GM19372 (cell line): ENCODE data around the gene STAT6.

ENCODE experiments used
- ATAC-seq: cut with Tn5 transposase; IDR thresholded peaks from one replicate; pipeline ENCODE4 v1.9.1; 2021; ENCODE audit warnings: mild to moderate bottlenecking, low read depth, moderate library complexity; ENCODE audit not compliant: unreplicated experiment

The STAT6 gene, protein sequence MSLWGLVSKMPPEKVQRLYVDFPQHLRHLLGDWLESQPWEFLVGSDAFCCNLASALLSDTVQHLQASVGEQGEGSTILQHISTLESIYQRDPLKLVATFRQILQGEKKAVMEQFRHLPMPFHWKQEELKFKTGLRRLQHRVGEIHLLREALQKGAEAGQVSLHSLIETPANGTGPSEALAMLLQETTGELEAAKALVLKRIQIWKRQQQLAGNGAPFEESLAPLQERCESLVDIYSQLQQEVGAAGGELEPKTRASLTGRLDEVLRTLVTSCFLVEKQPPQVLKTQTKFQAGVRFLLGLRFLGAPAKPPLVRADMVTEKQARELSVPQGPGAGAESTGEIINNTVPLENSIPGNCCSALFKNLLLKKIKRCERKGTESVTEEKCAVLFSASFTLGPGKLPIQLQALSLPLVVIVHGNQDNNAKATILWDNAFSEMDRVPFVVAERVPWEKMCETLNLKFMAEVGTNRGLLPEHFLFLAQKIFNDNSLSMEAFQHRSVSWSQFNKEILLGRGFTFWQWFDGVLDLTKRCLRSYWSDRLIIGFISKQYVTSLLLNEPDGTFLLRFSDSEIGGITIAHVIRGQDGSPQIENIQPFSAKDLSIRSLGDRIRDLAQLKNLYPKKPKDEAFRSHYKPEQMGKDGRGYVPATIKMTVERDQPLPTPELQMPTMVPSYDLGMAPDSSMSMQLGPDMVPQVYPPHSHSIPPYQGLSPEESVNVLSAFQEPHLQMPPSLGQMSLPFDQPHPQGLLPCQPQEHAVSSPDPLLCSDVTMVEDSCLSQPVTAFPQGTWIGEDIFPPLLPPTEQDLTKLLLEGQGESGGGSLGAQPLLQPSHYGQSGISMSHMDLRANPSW

DNA sequence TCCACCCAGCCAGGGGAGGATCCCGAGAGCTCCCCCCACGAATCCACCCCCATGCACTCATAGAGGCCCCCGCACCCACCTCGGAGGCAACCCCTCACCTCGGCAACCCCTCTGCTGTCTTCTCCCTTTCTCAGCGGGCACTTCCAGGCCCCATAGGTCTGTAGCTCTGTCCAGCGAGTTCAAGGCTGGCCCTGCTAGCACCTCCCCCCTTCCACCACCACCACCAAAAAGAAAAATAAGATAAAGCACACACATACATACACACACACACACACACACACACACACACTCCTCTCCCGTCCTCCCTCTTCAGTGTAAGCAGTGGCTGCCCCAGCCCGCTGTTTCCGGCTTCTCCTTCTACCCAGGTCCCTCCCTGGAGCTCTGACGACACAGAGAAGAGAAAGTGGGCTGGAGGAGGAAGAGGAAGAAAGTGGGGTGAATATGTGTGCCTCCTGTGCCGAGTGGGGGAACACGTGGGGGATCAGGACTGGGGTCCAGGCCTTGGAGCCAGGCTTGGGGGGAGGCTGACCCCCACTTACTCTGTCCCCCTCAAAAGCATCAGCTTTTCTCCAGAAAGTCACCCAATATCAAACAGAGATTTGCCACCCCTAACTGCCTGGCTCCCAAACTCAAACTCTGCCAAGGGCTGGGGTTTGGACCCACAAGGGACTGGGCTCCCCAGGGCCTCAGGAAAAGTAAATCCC, at the start of gene STAT6:
STAT6 (minus strand) TSS at position 332 of the 704 bp plus-strand sequence. CDS start 3,084 bp downstream, outside the sequence.
- peak; percentile 55 for ATAC-seq

GRCh38 chr12:57160741-57161140, 49.6 kb upstream of the STAT6 start:
- no peak for ATAC-seq

DNA sequence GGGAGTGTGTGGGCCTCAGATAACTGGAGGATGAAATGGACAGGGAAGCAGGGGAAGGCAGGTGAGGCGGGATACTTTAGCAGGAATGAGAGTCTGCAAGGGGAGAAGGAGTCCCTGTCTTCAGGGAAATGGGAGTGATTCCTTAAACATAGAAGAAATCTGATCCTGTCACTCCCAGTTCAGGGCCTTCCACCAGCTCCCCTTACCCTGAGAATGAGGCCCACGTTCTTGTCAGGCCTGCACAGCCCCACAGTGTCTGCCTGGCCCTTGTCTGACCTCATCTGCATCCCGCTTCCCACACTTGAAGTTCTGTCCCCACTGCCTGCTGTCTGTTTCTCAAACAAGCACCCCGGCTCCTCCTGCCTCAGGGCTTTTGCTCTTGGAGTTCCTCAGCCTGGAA, 48.9 kb upstream of the STAT6 start:
- ATAC-seq, result no peak

GRCh38 chr12:57159311-57159710, 48.1 kb upstream of the STAT6 start:
- ATAC-seq, result no peak

GRCh38 chr12:57158665-57159064, 47.5 kb upstream of the STAT6 start:
- no peak for ATAC-seq

GRCh38 chr12:57158186-57158585, 47.0 kb upstream of the STAT6 start:
- no peak for ATAC-seq

GRCh38 chr12:57157588-57158173, 46.5 kb upstream of the STAT6 start:
- ATAC-seq, result no peak

GRCh38 chr12:57156701-57157403, 45.7 kb upstream of the STAT6 start:
- no peak for ATAC-seq

DNA sequence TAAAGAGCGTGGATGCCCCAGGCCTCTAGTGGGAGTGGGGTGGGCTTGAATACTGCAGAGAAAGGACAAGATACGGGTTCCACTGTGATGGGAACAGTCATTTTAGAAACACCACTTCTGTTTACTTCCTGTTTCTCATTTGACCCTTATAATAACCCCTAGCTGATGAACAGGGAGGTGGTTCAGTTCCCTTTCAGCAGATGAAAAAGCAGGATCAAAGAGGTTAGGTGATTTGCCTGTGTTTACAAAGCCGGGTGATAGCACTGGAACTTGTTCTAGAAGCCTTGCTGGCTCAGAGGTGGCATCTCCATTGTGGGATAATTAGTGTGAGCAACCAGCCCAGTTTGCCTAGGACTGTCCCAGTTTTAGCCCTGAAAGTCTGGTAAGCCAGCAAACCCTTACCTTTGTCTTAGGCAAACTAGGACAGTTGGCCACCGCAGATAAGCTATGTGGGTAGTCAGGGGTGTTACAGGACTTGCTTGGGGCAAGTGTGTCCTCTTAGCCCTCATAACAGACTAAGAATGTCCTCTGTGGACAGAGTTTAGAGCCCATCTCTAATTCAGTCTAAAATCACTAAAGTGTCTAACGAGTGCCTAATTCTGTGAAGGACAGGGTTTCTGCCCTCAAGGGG, 43.8 kb upstream of the STAT6 start:
- no peak for ATAC-seq

GRCh38 chr12:57154076-57154475, 42.9 kb upstream of the STAT6 start:
- no peak for ATAC-seq

GRCh38 chr12:57153415-57153997, 42.3 kb upstream of the STAT6 start:
- no peak for ATAC-seq

DNA sequence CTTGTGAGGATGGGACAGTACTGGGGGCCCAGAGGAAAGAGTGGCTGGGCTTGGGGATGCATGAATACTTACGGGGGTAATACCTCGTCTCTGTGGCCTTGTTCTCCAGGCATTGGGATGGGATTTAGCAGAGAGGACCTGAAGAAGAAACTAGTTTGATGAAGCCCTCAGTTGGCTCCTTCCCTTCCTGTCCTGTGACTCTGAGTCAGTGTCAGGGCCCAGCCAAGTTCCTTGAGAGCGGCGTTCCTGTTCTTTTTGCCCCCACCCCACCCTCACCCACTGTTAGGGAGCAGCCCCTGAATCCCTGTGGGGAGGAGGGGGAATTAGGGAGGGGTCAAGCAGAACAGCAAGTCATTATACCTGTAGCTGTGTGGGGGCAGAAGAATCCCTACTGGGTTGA, 41.5 kb upstream of the STAT6 start:
- ATAC-seq, result no peak

DNA sequence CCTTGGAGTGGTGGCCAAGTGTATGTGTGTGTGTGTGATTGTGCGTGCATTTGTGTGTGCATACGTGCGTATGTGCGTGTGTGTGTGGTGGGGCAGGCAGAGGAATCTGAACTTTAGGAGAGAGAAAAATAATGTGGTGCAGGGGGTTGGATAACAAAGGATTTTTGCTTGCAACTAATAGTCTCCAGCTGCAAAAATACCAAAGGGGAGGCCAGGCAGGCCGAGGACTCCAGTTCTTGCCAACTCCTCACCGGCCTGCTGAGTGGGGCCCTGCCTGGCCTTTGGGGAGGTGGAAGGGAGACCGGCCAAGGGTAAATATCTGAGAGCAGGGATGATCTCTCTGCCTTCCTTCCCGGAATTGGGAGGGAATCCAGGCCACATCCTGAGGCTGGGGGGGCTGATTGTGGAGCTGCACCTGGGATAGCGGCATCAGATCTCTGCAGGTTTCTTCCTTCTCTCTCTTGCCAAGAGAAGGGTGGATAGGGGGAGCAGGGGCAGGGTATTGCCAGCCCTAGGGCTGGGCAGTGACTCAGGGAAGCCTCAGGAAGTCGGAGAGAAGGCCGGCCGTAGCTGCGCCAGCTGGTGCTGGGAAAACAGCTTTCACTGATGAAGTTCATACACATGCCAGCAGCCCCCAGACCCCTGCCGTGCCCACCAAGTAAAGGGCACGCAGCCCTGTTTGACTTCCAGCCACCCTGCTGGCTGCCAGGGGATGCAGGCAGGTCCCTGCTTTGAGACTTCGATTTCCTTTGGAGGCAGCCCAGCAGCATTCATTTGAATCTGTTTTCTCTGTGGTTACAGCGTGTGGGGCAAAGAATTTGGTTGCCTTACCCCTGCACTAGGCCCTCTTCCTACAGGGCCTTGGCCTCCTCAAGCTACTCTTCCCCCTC, 40.8 kb upstream of the STAT6 start:
- no peak for ATAC-seq

- ATAC-seq, result no peak
These were observed 39.3 kb upstream of the STAT6 start for GRCh38 chr12:57150400-57151000.

- no peak for ATAC-seq
These were observed 38.2 kb upstream of the STAT6 start for GRCh38 chr12:57149245-57149900.

- ATAC-seq, result no peak
These were observed 37.5 kb upstream of the STAT6 start for GRCh38 chr12:57148469-57149244.
